ENCODE measurements around the gene ARRDC4.
A peak's percentile ranks its signal among the peaks of the same experiment; 100 is the strongest.

The ARRDC4 gene

DNA sequence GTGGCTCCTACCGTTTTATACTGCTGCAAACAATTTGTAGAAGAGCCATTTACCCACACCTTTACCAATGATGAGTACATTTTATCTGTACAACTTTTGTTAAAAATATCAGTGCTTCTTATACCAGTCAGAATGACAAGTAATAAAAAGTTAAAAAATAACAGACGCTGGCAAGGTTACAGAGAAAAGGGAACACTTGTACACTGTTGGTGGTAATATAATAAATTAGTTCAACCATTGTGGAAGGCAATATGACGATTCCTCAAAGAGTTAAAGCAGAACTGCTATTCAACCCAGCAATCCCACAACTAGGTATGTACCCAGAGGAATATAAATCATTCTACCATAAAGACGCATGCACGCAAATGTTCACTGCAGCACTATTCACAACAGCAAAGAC is 51.9 kb downstream of the ARRDC4 start:
- 0% methylated on average over 1 of the region's 5 CpGs for WGBS (ENCODE audit: insufficient coverage)
- Histone ChIP-seq H3K4me1 (ENCODE audit: control extremely low read depth in 1 of 4, control insufficient read depth in 4 of 4, insufficient read depth in 4 of 4, low read length in 3 of 4) (peaks cover 0 to 26% (median 3%) of the 10 kb centered on the region in 4 experiments), H3K36me3 (ENCODE audit: control insufficient read depth in 4 of 4, insufficient read depth in 4 of 4, low read length in 3 of 4) (no peaks in the 10 kb centered on the region), H3K27ac (ENCODE audit: insufficient read depth in 1 of 2, low read depth in 1 of 2, low read length in 2 of 2, poor library complexity in 1 of 2, severe bottlenecking in 2 of 2) (no peak overlapping the region), H3K27me3 (replicated peaks in 2 of 5; ENCODE audit: control insufficient read depth in 4 of 5, insufficient read depth in 5 of 5, low read length in 4 of 5) (no peaks in the 10 kb centered on the region), H3K9me3 (ENCODE audit: control extremely low read depth in 1 of 5, control insufficient read depth in 4 of 5, insufficient read depth in 2 of 5, low read depth in 1 of 5, low read length in 4 of 5) (no peaks in the 10 kb centered on the region), H3K4me3 (ENCODE audit: control insufficient read depth in 1 of 7, extremely low read depth in 1 of 7, insufficient read depth in 4 of 7, low read depth in 2 of 7, low read length in 6 of 7) (peak overlapping the region in 3 of 7 experiments; percentile 13 to 58 (median 28))
- POLR2A ChIA-PET: no interaction called here
- CTCF ChIA-PET: interaction anchor here (1.1 kb wide), 1 partner anchor 10 kb away, joined by 3 read pairs; no protein-coding TSS in a partner anchor
- peak in 2 of 3 donors; percentile 38 to 65 for DNase-seq

DNA sequence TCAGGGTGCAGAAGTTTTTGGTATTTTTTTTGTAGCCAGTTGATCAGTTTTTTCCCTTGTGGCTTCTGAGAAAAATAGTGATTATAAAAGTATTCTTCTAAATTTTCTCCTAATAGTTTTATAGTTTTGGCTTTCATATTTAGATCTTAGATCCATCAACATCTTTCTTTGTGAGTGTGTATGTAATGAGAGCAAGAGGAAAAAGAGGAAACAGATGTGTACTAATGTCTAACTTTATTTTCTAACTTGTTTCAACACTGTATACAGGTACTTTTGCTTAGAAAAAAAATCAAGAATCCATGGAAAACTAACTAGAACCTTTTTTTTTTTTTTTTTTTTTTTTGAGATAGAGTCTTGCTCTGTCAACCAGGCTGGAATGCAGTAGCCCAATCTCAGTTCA is 53.1 kb downstream of the ARRDC4 start:
- POLR2A ChIA-PET: no interaction called here
- Histone ChIP-seq H3K4me1 (ENCODE audit: control extremely low read depth in 1 of 4, control insufficient read depth in 4 of 4, insufficient read depth in 4 of 4, low read length in 3 of 4) (peaks cover 0 to 26% (median 3%) of the 10 kb centered on the region in 4 experiments), H3K4me3 (ENCODE audit: control insufficient read depth in 1 of 7, extremely low read depth in 1 of 7, insufficient read depth in 4 of 7, low read depth in 2 of 7, low read length in 6 of 7) (no peak overlapping the region), H3K27me3 (replicated peaks in 2 of 5; ENCODE audit: control insufficient read depth in 4 of 5, insufficient read depth in 5 of 5, low read length in 4 of 5) (no peaks in the 10 kb centered on the region), H3K36me3 (ENCODE audit: control insufficient read depth in 4 of 4, insufficient read depth in 4 of 4, low read length in 3 of 4) (no peaks in the 10 kb centered on the region), H3K27ac (ENCODE audit: insufficient read depth in 1 of 2, low read depth in 1 of 2, low read length in 2 of 2, poor library complexity in 1 of 2, severe bottlenecking in 2 of 2) (no peak overlapping the region), H3K9me3 (ENCODE audit: control extremely low read depth in 1 of 5, control insufficient read depth in 4 of 5, insufficient read depth in 2 of 5, low read depth in 1 of 5, low read length in 4 of 5) (no peaks in the 10 kb centered on the region)
- CTCF ChIA-PET: interaction anchor here (1.1 kb wide), 1 partner anchor 9 kb away, joined by 3 read pairs; no protein-coding TSS in a partner anchor
- peak in 2 of 3 donors; percentile 41 to 58 for DNase-seq

GRCh38 chr15:98017150-98017964 is 56.9 kb downstream of the ARRDC4 start:
- CTCF ChIA-PET: no interaction called here
- WGBS (ENCODE audit: insufficient coverage): 97% methylated on average over 6 of the region's 10 CpGs

DNA sequence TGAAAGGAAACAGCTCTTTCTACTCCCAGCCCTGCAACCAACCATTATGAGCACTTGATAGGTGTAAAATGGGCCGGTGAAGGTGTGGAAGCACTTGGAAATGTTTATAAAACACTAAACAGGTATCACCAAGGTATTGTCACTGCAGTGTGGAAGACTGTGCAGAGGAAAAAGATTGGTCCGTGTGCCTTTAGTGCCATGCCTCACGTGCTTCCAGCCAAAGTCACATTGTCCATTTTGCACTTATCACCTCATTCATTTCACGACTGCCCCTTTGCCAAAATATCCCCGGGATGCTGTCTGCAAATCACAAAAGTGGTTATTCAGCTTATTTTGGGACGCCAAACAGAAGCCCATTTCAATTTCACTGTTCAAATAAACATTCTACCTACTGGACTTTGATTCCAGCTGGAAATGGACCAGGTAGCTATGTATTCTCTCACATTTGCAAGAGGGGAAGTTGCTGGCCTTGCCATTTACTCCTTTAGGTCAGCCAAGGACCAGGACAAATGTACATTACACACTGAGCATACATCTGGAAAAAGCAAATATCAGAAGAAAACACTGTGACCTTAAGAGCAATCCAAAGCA is 58.4 kb downstream of the ARRDC4 start:
- no peak overlapping the region for H3K4me3 ChIP-seq (ENCODE audit: control insufficient read depth in 1 of 7, extremely low read depth in 1 of 7, insufficient read depth in 4 of 7, low read depth in 2 of 7, low read length in 6 of 7)
- no peak for DNase-seq
- no peak overlapping the region for H3K27ac ChIP-seq (ENCODE audit: insufficient read depth in 1 of 2, low read depth in 1 of 2, low read length in 2 of 2, poor library complexity in 1 of 2, severe bottlenecking in 2 of 2)
- CTCF ChIA-PET: no interaction called here
- H3K4me1 ChIP-seq (ENCODE audit: control extremely low read depth in 1 of 4, control insufficient read depth in 4 of 4, insufficient read depth in 4 of 4, low read length in 3 of 4): peaks cover 0 to 3% (median 1%) of the 10 kb centered on the region in 4 experiments
- no peaks in the 10 kb centered on the region for H3K27me3 ChIP-seq (replicated peaks in 2 of 5; ENCODE audit: control insufficient read depth in 4 of 5, insufficient read depth in 5 of 5, low read length in 4 of 5)
- H3K9me3 ChIP-seq (ENCODE audit: control extremely low read depth in 1 of 5, control insufficient read depth in 4 of 5, insufficient read depth in 2 of 5, low read depth in 1 of 5, low read length in 4 of 5): peaks cover 0 to 1% (median 0%) of the 10 kb centered on the region in 5 experiments
- H3K36me3 ChIP-seq (ENCODE audit: control insufficient read depth in 4 of 4, insufficient read depth in 4 of 4, low read length in 3 of 4): no peaks in the 10 kb centered on the region
- POLR2A ChIA-PET: no interaction called here
- WGBS (ENCODE audit: insufficient coverage): 100% methylated on average over 4 of the region's 6 CpGs

More at GRCh38 chr15:98017150-98017964, 56.9 kb downstream of the ARRDC4 start:
- no peaks in the 10 kb centered on the region for H3K36me3 ChIP-seq (ENCODE audit: control insufficient read depth in 4 of 4, insufficient read depth in 4 of 4, low read length in 3 of 4)
- no peak overlapping the region for H3K4me3 ChIP-seq (ENCODE audit: control insufficient read depth in 1 of 7, extremely low read depth in 1 of 7, insufficient read depth in 4 of 7, low read depth in 2 of 7, low read length in 6 of 7)
- POLR2A ChIA-PET: no interaction called here
- H3K9me3 ChIP-seq (ENCODE audit: control extremely low read depth in 1 of 5, control insufficient read depth in 4 of 5, insufficient read depth in 2 of 5, low read depth in 1 of 5, low read length in 4 of 5): no peaks in the 10 kb centered on the region
- H3K27ac ChIP-seq (ENCODE audit: insufficient read depth in 1 of 2, low read depth in 1 of 2, low read length in 2 of 2, poor library complexity in 1 of 2, severe bottlenecking in 2 of 2): no peak overlapping the region
- H3K27me3 ChIP-seq (replicated peaks in 2 of 5; ENCODE audit: control insufficient read depth in 4 of 5, insufficient read depth in 5 of 5, low read length in 4 of 5): no peaks in the 10 kb centered on the region
- no peak for DNase-seq
- H3K4me1 ChIP-seq (ENCODE audit: control extremely low read depth in 1 of 4, control insufficient read depth in 4 of 4, insufficient read depth in 4 of 4, low read length in 3 of 4): peaks cover 0 to 12% (median 3%) of the 10 kb centered on the region in 4 experiments
